Sigmoid colon (tissue), 7 donors: ENCODE measurements around the gene FRRS1. TPM values are rescaled to one million over a fixed set of nuclear protein-coding genes. Genes with fewer than 3 reads are reported as not detected.

ENCODE experiments used
- DNase-seq: peaks from one replicate; pipeline ENCODE4 v3.0.0-alpha.2; 2019
- H3K27ac ChIP-seq, 4 donors: fragments of 200-600 bp; sonication (generic); one replicate each; pipeline ENCODE4 v1.5.1; 2016 to 2019; ENCODE audit warnings: mild to moderate bottlenecking in 1 of 4
- H3K27me3 ChIP-seq, 3 donors: fragments of 200-600 bp; sonication (generic); one replicate each; pipeline ENCODE4 v1.5.1; 2019; ENCODE audit warnings: mild to moderate bottlenecking in 1 of 3
- H3K36me3 ChIP-seq, 4 donors: fragments of 200-600 bp; sonication (generic); one replicate each; pipeline ENCODE4 v1.5.1; 2016 to 2019
- H3K4me1 ChIP-seq, 4 donors: fragments of 200-600 bp; sonication (generic); one replicate each; pipeline ENCODE4 v1.5.1; 2017 to 2019
- H3K4me3 ChIP-seq, 4 donors: fragments of 200-600 bp; sonication (generic); one replicate each; pipeline ENCODE4 v1.5.1; 2017 to 2019; ENCODE audit warnings: mild to moderate bottlenecking in 2 of 4, moderate library complexity in 1 of 4
- H3K9me3 ChIP-seq, 4 donors: fragments of 200-600 bp in 3 of 4; sonication (generic) in 3 of 4; one replicate each; pipeline versions ENCODE4 v1.5.1 to v1.6.1; 2013 to 2019
- EP300 ChIP-seq, 4 donors: sonication (generic); formaldehyde crosslinking; IDR thresholded peaks; one replicate each; pipeline ENCODE4 v1.6.1; 2017; ENCODE audit warnings: antibody characterized with exemption in 4 of 4
- POLR2A ChIP-seq, 2 donors: fragments of 450-650 bp; IDR thresholded peaks; one replicate each; pipeline ENCODE4 v1.6.1; 2016; ENCODE audit warnings: antibody characterized with exemption in 2 of 2, mild to moderate bottlenecking in 2 of 2, moderate library complexity in 2 of 2
- POLR2AphosphoS5 ChIP-seq, 4 donors: sonication (generic); formaldehyde crosslinking; IDR thresholded peaks; one replicate each; pipeline ENCODE4 v1.6.1; 2017; ENCODE audit warnings: antibody characterized with exemption in 4 of 4
- WGBS, 2 donors: extraction: QIAGEN DNeasy Blood & Tissue Kit; methylation state at CpG; one replicate each; pipeline ENCODE4 v1.1.7; 2013; 5-methylcytosine and 5-hydroxymethylcytosine counted together
- intact Hi-C: fragments of 100-400 bp; cut with DNase I; formaldehyde crosslinking; loops from one replicate; pipeline ENCODE4 v1.15.1; 2023
- polyA plus RNA-seq, 3 donors: library from polyadenylated mRNA; stranded (reverse); fragments of 200-250 nt; gene quantifications; one replicate each; pipeline ENCODE4 v1.2.3, GENCODE V29; 2013
- total RNA-seq, 4 donors: library from RNA; depleted of rRNA; stranded (reverse); fragments of >200 nt; gene quantifications; one replicate each; pipeline ENCODE4 v1.1.0, GENCODE V29; 2016
- TF ChIP-seq, protein P1 (sequence below), 4 experiments: fragments of 450-650 bp in 3 of 4; fragments of 200-600 bp in 1 of 4; IDR thresholded peaks; one replicate each; pipeline ENCODE4 v1.5.1; 2016 to 2019; ENCODE audit warnings: antibody characterized with exemption in 4 of 4, mild to moderate bottlenecking in 3 of 4, moderate library complexity in 2 of 4
- donor health status: healthy with polysubstance abuse.
- donor health status: Bipolar disorder and iron deficiency.
- donor health status: healthy.

The FRRS1 gene
- total and polyA plus RNA-seq, 7 donors, result 1.6 to 5.6 (median 3.6) TPM

DNA sequence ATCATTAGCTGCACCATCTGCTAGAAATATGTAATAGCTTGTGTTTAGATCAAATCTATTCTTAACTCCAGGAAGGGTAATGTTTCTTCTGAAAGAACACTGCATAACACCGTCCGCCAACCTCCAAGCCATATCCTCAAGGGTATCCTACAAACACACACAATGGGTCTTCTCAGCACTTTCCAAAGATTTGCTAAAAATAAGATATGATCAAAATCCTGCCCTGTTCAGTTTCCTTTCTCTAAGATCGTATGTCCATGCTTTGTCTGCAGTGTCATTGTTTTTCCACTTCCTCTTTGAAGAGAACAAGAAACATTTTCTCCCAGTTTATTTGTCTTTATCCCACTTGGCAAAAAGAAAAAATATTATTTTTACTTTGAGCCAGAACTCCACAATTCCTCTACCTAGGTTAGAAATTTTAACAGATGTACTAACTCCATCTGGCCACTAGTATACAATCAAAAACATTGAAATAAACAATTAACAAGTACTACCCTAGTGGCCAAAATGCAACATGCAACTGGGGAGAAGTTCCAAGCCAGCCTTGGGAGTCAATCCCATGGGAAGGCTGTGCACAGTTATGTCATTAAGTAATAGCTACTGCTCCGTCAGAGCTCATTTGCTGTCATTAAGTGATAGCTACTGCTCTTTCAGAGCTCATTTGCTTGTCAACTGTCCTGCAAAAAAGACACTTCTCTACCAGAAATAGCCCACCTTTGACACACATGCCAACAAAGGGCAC is 37.8 kb downstream of the FRRS1 start:
- Histone ChIP-seq H3K36me3 (no peaks in the 10 kb centered on the region), H3K27ac (peak overlapping the region in 1 of 4 donors; percentile 31), H3K27me3 (no peaks in the 10 kb centered on the region), H3K9me3 (no peaks in the 10 kb centered on the region), H3K4me3 (no peak overlapping the region), H3K4me1 (no peaks in the 10 kb centered on the region)
- WGBS, 2 donors, result 78 to 92% methylated on average over 4 of the region's 4 CpGs
- TF ChIP-seq POLR2AphosphoS5 (IDR thresholded peaks at IDR 0.05) (no peak), EP300 (IDR thresholded peaks at IDR 0.05) (no peak), POLR2A (IDR thresholded peaks at IDR 0.05) (no peak)
- TF ChIP-seq, protein P1, sequence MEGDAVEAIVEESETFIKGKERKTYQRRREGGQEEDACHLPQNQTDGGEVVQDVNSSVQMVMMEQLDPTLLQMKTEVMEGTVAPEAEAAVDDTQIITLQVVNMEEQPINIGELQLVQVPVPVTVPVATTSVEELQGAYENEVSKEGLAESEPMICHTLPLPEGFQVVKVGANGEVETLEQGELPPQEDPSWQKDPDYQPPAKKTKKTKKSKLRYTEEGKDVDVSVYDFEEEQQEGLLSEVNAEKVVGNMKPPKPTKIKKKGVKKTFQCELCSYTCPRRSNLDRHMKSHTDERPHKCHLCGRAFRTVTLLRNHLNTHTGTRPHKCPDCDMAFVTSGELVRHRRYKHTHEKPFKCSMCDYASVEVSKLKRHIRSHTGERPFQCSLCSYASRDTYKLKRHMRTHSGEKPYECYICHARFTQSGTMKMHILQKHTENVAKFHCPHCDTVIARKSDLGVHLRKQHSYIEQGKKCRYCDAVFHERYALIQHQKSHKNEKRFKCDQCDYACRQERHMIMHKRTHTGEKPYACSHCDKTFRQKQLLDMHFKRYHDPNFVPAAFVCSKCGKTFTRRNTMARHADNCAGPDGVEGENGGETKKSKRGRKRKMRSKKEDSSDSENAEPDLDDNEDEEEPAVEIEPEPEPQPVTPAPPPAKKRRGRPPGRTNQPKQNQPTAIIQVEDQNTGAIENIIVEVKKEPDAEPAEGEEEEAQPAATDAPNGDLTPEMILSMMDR (IDR thresholded peaks at IDR 0.05), result no peak
- intact Hi-C loops, result no loop called here
- no peak for DNase-seq

DNA sequence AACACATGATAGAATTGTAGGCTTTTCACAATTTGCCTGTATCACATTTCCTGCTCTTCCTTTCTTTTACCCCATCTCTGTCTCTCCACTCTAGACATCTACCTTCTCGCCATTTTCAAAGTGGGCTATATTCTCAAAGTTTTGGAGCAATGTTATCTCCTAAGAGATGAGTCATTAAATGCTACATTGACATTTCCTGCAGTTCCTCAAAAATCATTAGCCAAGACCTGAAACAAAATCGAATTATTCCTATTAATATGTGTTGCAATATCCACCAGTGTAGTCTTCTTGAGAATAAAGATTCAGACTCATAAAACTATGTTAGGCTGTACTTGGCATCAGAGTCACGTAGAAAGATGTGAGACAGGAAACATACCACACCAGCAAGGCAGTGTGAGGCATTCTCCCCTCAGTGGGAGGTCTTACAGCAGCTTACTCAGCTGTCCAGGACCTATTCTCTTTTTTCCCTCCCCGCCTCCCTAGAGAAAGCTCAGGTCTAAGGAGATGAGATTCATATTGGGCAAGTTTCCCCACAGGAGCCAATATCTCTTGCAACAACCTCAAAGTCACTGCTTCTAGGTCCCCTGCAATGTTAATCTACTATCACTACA is 38.8 kb downstream of the FRRS1 start:
- WGBS, 2 donors, result 86 to 87% methylated on average over 4 of the region's 4 CpGs
- TF ChIP-seq, protein P1 (IDR thresholded peaks at IDR 0.05), result no peak
- TF ChIP-seq POLR2A (IDR thresholded peaks at IDR 0.05) (no peak), POLR2AphosphoS5 (IDR thresholded peaks at IDR 0.05) (no peak), EP300 (IDR thresholded peaks at IDR 0.05) (no peak)
- H3K9me3 ChIP-seq, result no peaks in the 10 kb centered on the region
- no peak for DNase-seq
- H3K27me3 ChIP-seq, result no peaks in the 10 kb centered on the region
- H3K4me3 ChIP-seq, result no peak overlapping the region
- intact Hi-C loops, result no loop called here
- H3K4me1 ChIP-seq, result no peaks in the 10 kb centered on the region
- no peaks in the 10 kb centered on the region for H3K36me3 ChIP-seq
- H3K27ac ChIP-seq, result peak overlapping the region in 1 of 4 donors; percentile 31

- Histone ChIP-seq H3K27me3 (no peaks in the 10 kb centered on the region), H3K4me3 (no peak overlapping the region), H3K36me3 (no peaks in the 10 kb centered on the region), H3K4me1 (no peaks in the 10 kb centered on the region), H3K9me3 (no peaks in the 10 kb centered on the region), H3K27ac (no peak overlapping the region)
- intact Hi-C loops, result no loop called here
- TF ChIP-seq EP300 (IDR thresholded peaks at IDR 0.05) (no peak), POLR2AphosphoS5 (IDR thresholded peaks at IDR 0.05) (no peak), POLR2A (IDR thresholded peaks at IDR 0.05) (no peak)
- TF ChIP-seq, protein P1 (IDR thresholded peaks at IDR 0.05), result no peak
- DNase-seq, result no peak
- 22 to 73% methylated on average over 2 of the region's 2 CpGs for WGBS, 2 donors
These were observed 39.6 kb downstream of the FRRS1 start for GRCh38 chr1:99726818-99727217.

DNA sequence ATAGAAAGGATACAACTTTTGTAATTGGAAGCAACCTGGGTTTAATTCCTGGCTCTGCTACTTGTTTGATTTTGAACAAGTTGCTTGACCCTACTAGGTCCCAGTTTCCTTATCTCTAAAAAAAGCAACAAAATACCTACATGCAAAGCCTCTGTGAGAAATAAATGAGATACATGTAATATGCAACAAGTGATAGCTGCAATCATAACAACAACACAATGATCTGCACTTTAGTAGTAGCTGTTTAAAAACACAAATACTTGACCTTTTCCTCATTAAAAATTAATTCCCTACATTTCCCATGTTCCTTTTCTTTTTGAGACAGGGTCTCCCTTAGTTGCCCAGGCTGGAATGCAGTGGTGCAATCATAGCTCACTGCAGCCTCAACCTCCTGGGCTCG is 40.0 kb downstream of the FRRS1 start:
- WGBS, 2 donors, result 54 to 94% methylated on average over 1 of the region's 1 CpG
- Histone ChIP-seq H3K4me1 (no peaks in the 10 kb centered on the region), H3K27me3 (no peaks in the 10 kb centered on the region), H3K27ac (no peak overlapping the region), H3K36me3 (no peaks in the 10 kb centered on the region), H3K4me3 (no peak overlapping the region), H3K9me3 (no peaks in the 10 kb centered on the region)
- TF ChIP-seq EP300 (IDR thresholded peaks at IDR 0.05) (no peak), POLR2A (IDR thresholded peaks at IDR 0.05) (no peak), POLR2AphosphoS5 (IDR thresholded peaks at IDR 0.05) (no peak)
- TF ChIP-seq, protein P1 (IDR thresholded peaks at IDR 0.05), result no peak
- no peak for DNase-seq
- intact Hi-C loops, result no loop called here
